ENCODE results near the gene SYVN1. TPM values are rescaled to one million over a fixed set of nuclear protein-coding genes. Genes with fewer than 3 reads are reported as not detected.

The SYVN1 gene
- total and polyA plus RNA-seq, 10 of the 15 experiments (the other 5 are each of a cell fraction or from before 2014, with no cell fraction given), result 0.79 to 63.6 (median 20.1) TPM

GRCh38 chr11:65180877-65181568, 46.7 kb upstream of the SYVN1 start (continued):
- TF ChIP-seq NKRF (conservative IDR thresholded peaks at IDR 0.05) (peak; percentile 90), IRF4 (IDR thresholded peaks at IDR 0.05; ENCODE audit: low read depth, low read length) (no peak), NR2C2 (IDR thresholded peaks at IDR 0.05; ENCODE audit: borderline replicate concordance, control insufficient read depth, insufficient read length, low read depth) (no peak), YBX1 (IDR thresholded peaks at IDR 0.05) (no peak), CEBPB (IDR thresholded peaks at IDR 0.05; ENCODE audit: borderline replicate concordance in 1 of 2, low read depth in 2 of 2, low read length in 2 of 2) (no peak), KDM1A (IDR thresholded peaks at IDR 0.05; ENCODE audit: borderline replicate concordance) (no peak), CHD4 (IDR thresholded peaks at IDR 0.05) (no peak), SMAD5 (IDR thresholded peaks at IDR 0.05; ENCODE audit: low read depth) (no peak), RELB (IDR thresholded peaks at IDR 0.05; ENCODE audit: low read depth) (peak; percentile 48; the same call in 1 of the 2 replicates), ATF7 (IDR thresholded peaks at IDR 0.05; ENCODE audit: low read depth) (no peak), MYC (IDR thresholded peaks at IDR 0.05; ENCODE audit: insufficient read depth, insufficient read length, insufficient replicate concordance, low read length, severe bottlenecking) (no peak), HSF1 (IDR thresholded peaks at IDR 0.05; ENCODE audit: low read depth, low read length) (no peak), LARP7 (IDR thresholded peaks at IDR 0.05) (peak; percentile 96), RCOR1 (conservative IDR thresholded peaks at IDR 0.05; ENCODE audit: low read depth, low read length) (no peak), CTCF (IDR thresholded peaks at IDR 0.05 in 2 of 3, conservative IDR thresholded peaks at IDR 0.05 in 1 of 3; ENCODE audit: control insufficient read depth in 2 of 3, extremely low read depth in 1 of 3, insufficient read depth in 1 of 3, low read depth in 3 of 3, low read length in 3 of 3) (peak; percentile 66 to 83 (median 72)), CHD2 (IDR thresholded peaks at IDR 0.05; ENCODE audit: borderline replicate concordance, low read depth, low read length) (0 out of 2 replicates have a peak, but pooled peaks have one; percentile 12), BCL3 (IDR thresholded peaks at IDR 0.05; ENCODE audit: borderline replicate concordance, insufficient read depth, low read depth, low read length, poor library complexity, severe bottlenecking) (no peak), CREM (IDR thresholded peaks at IDR 0.05; ENCODE audit: low read depth) (peak; percentile 8; the same call in 1 of the 2 replicates), ZZZ3 (IDR thresholded peaks at IDR 0.05; ENCODE audit: control insufficient read depth, insufficient read length, low read depth) (no peak)
